H1 (cell line): Measurements from ENCODE around the gene RNFT2. TPM values are rescaled to one million over a fixed set of nuclear protein-coding genes. Genes with fewer than 3 reads are reported as not detected.

Experiments used
- CTCF ChIP-seq, 3 experiments: IDR thresholded peaks; 1 replicate in 2 of 3; 2 replicates in 1 of 3; pipeline versions ENCODE4 v1.5.1 to v1.6.1; 2011; ENCODE audit warnings: low read length in 3 of 3, mild to moderate bottlenecking in 3 of 3, inconsistent platforms in 2 of 3, low read depth in 1 of 3, moderate library complexity in 1 of 3; ENCODE audit not compliant: insufficient read depth in 1 of 3; ENCODE audit errors: control extremely low read depth in 1 of 3
- MAFK ChIP-seq: IDR thresholded peaks from 2 replicates; pipeline ENCODE4 v1.6.1; 2012; ENCODE audit warnings: low read depth, mild to moderate bottlenecking, improper control_type of control experiment, low read length
- TBP ChIP-seq: IDR thresholded peaks from 2 replicates; pipeline ENCODE4 v1.6.1; 2011; ENCODE audit warnings: low read depth, low read length, improper control_type of control experiment
- polyA plus RNA-seq, 7 experiments: library from polyadenylated mRNA; depleted of rRNA in 3 of 7; stranded (reverse) in 5 of 7; unstranded in 2 of 7; fragments of >200 nt in 5 of 7; fragments of 200-250 nt in 2 of 7; gene quantifications; 1 replicate in 5 of 7; 2 replicates in 1 of 7; 4 replicates in 1 of 7; pipeline versions ENCODE4 v1.2.1 to v1.2.3, GENCODE V29; 2011 to 2013; ENCODE audit warnings: missing spikeins in 2 of 7, mixed read lengths in 2 of 7
- total RNA-seq: library from RNA; stranded (reverse); fragmentation: NEBNext Ultra II Directional; extraction: Animal tissue kit (Norgen Biotek cat#: 25700); gene quantifications from 2 replicates; pipeline ENCODE4 v1.2.1, GENCODE V29; 2021

Gene RNFT2
- total and polyA plus RNA-seq, 2 of the 8 experiments (the other 6 are each of a cell fraction or from before 2014, with no cell fraction given): 14.2 to 33.1 TPM

GRCh38 chr12:116737774-116738657 is at the start of gene RNFT2, which contains the start of gene SPRING1 (continued):
- TF ChIP-seq CTCF (IDR thresholded peaks at IDR 0.05; ENCODE audit: control extremely low read depth in 1 of 3, insufficient read depth in 1 of 3, low read depth in 1 of 3, low read length in 3 of 3) (peak in 1 of 3 experiments; percentile 28; a peak in 1 of 4 replicates), MAFK (no peak), TBP (peak; percentile 41; the same call in 1 of the 2 replicates)
